NCI-H1436 treated with DMSO at 0.1 percent for 48 hours (cell line): ENCODE data around the gene SDHA.
"Not testable (repeated sequence)": the region's sequence is repeated elsewhere in the genome, so short reads cannot be mapped to it uniquely, and the experiment has no call there.

Experiments used
- DNase-seq: peaks from one replicate; lab custom pipeline; 2025; lab: John Stamatoyannopoulos, UW

SDHA gene

DNA sequence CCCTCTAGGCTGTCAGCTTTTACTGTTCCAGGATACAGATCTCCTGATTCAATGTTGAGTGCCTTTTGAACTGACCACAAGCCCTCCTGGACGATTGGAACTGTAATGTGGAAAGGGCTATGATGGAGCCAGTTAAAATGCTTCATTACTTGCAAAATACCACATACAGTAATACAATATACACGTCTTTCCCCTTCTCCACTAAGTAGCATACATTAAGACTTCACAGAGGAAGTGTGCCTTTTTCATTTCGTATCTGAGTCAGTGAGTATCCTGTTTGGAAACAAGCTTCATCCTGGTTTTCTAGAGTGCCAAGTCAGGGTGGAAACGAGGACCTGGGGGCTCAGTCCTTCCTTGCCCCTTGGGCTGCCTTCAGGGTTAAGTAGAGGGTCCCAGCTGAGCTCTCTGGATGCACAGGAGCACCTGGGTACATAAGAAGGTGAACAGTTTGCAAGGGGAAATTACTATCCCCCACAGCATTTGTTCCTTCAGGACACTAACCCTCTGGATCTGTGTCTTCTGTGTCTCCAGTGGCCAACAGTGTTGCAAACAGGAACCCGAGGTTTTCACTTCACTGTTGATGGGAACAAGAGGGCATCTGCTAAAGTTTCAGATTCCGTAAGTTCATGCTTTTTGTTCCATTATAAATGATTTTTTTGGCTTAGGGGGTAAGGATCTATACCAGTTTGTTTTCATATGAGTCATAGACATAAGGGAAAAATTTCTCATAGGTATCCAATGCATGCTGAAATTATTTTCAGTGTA is 5.0 kb downstream of the SDHA start:
- not testable (repeated sequence) for DNase-seq

DNA sequence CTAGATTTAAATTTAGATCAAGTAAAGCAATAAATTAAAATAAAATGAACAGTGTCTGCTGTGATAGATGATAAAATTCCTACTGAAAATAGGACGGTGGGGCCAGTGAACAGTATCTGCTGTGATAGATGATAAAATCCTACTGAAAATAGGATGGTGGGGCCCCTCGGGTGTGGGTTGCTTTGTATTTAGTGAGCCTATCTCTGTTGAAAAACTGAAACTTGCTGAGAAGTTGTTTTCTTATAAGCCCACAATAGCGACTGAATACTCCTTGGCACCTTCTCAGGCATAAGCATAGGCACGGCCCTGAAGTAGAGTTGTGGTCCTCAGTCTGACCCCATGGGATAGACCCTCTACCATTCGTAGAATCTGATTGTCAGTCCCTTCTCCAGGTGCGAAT is 5.7 kb downstream of the SDHA start:
- DNase-seq, result no peak

GRCh38 chr5:225334-225733 is 7.2 kb downstream of the SDHA start:
- DNase-seq, result no peak

DNA sequence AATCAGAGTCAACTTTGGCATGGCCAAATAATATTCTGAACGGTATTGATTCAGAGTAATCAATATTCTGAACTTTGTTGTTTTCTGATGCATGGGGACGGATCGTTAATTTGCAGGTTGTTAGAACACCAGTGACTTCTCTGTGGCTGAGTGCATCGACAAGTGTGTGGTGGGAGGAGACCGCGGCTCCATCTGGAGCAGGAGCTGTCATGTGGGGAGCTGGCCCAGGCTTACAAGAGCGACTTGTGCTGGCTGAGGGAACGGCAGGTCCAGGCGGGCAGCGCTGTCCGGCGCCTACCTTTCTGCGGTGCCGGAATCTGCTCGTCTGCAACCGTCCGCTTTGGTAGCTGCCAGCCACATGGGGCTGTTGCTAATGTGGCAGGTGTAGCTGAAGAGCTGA is 9.3 kb downstream of the SDHA start:
- DNase-seq, result not testable (repeated sequence)

DNA sequence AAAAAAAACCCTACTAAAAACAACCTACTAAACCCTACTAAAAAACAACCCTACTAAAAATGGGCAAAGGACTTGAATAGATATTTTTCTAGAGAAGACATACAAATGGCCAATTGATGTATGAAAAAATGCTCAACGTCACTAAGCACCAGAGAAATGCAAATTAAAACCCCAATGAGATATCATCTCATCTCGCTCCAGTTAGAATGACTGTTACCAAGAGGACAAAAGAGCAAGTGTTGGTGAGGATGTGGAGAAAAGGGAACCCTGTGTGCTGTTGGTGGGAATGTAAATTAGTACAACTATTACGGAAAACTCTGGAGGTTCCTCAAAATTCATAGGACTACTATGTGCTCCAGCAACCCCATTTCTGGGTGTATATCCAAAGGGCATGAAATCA is 10.8 kb downstream of the SDHA start:
- no peak for DNase-seq

GRCh38 chr5:230711-231110 is 12.6 kb downstream of the SDHA start:
- DNase-seq, result no peak

DNA sequence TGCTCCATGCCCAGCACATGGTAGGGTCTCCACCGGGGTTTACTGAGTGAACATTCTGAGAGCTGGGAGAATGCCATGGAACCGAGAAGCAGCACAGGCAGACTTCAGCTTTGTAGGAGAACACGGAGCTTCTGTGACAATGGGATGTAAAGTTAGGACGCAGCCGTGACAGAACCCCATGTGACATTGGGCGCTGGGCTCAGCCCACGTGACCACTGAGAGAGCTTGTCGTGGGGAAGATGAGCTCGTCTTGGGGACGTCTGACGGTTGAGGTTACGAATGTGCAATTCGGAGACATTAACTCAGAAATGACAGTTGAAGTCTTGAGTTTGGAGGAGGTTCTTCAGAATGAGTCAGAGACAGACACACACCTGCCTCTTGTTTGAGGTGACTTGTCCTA is 13.5 kb downstream of the SDHA start:
- DNase-seq, result no peak

GRCh38 chr5:233426-233825 is 15.3 kb downstream of the SDHA start:
- DNase-seq, result not testable (repeated sequence)

- no peak for DNase-seq
Measured at GRCh38 chr5:234450-234849, 16.3 kb downstream of the SDHA start.

DNA sequence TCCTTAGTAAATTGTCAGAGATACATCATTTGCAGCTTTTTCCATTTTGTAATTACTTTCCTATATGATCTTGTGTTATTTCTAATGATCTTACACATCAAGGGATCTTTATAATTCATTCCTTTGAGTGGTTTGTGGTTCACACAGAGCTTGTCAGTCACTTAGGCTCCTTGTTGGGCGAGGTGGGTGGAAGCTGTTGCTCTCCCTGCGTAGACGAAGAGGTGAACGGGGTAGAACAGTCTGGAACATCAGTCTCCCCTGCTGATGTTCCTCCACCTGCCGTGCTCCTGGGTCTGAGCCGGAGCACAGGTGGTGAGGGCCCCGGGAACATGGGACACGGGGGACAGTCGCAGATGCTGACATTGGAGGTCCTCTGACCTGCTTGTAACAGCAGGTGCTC is 17.4 kb downstream of the SDHA start:
- not testable (repeated sequence) for DNase-seq

DNA sequence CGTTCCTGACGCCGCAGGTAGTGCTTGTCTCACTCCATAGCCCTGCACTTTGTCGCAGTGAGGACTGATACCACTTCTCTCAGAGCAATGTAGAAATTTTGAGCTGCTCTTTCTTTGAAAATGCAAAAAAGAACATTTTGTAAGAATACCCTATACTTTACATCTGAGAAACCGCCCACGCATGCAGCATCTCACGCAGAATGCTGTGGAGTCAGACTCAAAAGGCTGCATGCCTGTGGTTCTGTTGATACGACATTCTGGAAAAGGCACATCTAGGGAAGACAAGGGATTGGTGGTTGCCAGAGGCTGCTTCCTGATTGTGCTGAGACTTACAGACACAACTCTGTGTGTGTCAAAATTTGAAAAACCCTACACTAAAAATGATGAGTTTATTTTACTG is 19.8 kb downstream of the SDHA start:
- not testable (repeated sequence) for DNase-seq

DNA sequence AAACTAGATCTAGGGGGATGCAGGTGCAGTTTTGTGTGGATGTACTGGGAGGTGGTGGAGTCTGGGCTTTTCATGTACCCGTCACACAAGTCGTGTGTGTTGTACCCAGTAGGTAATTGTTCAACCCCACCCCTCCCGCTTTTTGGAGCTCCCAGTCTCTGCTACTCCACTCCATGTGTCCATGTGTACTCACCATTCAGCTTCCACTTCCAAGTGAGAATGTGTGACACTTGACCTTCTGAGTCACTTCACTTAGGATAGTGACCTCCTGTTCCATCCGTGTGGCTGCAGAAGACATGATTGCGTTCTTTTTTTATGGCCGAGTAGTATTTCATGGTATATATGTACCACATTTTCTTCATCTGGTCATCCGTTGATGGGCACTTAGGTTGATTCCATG is 22.4 kb downstream of the SDHA start:
- DNase-seq, result not testable (repeated sequence)

DNA sequence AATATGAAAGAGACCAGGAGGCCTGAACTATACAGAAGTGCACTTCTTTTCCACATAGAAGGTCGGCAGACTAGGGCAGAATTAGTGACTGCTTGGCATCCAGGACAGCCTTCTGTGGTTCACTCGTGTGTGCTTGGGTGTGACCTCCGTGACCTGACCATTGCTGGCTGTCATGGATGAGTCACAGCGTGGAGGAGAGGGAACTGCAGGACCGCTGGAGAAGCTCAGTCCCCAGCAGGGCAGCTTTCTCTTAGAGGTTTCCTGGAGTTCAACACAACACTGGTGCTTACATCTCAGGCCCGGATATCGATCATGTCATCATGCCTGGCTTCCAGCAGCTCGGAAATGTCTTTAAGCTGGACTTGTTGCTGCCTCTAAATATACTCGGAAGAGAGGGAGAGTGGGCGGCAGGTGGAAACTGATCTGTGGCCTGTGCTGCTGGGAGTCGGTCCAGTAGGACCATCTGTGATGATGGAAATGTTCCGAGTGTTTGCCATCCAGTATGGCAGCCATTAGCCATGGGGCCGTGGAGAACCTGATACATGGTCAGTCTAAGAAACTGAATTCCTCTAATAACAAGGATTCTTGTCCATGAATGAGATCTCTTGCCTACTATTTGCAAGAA is 23.0 kb downstream of the SDHA start:
- not testable (repeated sequence) for DNase-seq

DNA sequence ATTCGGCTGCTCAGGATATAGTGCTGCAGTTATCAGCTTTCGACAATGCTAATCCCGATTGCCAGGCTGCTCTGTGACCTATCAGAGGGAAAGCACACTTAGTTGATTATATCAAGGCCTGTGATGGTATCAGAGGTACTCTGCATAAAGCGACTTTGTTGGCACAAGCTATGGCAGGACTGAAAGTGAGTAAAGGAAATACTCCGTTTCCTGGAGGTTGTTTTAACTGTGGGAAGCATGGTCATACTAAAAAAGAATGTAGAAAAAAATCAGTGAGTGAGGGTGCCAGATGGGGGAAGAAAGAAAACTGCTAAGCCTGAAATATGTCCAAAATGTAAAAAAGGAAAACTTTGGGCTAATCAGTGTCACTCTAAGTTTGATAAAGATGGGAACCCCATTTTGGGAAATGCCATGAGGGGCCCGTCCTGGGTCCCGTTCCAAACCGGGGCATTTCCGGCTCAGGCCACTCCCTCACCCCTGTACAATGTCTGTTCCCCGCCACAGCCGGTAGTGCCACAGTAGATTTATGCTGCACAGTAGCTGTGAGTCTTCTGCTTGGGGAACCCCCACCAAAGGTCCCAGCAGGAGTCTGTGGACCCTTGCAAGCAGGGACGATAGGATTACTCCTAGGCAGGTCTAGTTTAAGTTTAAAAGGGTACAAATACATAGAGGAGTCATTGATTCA is 25.7 kb downstream of the SDHA start:
- not testable (repeated sequence) for DNase-seq

- not testable (repeated sequence) for DNase-seq
Measured at GRCh38 chr5:245717-246116, 27.6 kb downstream of the SDHA start.

DNA sequence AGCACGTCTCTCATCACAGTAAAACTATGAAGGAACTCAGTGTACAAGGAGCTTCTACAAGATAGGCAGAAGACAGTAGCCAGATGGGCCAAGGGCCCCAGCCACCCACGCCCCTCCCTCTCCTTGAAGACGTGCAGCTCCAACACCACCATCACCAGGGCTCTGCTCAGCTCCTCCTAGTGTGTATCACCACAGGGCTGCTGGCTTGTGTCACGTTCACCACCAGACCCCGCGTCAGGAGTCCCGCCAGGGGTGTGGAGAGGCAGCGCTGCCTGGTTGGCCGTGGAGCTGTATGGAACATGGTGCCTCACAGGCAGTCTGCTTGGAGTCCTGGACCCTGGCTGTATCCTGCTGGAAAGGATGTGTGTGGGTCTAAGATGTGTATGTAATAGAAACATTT is 32.3 kb downstream of the SDHA start:
- not testable (repeated sequence) for DNase-seq

DNA sequence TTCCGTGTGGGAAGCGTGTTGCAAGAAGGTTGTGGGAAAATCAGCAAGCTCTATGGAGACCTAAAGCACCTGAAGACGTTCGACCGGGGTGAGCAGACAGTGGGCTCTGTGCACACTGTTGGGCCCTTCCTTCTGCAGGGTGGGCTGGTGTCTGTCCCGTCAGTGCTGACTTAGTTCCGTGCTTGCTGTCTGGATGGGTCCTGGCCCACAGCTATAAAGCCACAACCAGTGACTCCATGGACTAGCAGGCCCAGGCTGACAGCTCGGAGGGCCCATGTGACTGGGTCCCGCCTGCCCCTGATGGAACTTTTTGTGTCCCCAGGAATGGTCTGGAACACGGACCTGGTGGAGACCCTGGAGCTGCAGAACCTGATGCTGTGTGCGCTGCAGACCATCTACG is 32.9 kb downstream of the SDHA start:
- not testable (repeated sequence) for DNase-seq

- not testable (repeated sequence) for DNase-seq
Measured at GRCh38 chr5:251538-251937, 33.4 kb downstream of the SDHA start.

GRCh38 chr5:251975-252374 is 33.9 kb downstream of the SDHA start:
- not testable (repeated sequence) for DNase-seq

DNA sequence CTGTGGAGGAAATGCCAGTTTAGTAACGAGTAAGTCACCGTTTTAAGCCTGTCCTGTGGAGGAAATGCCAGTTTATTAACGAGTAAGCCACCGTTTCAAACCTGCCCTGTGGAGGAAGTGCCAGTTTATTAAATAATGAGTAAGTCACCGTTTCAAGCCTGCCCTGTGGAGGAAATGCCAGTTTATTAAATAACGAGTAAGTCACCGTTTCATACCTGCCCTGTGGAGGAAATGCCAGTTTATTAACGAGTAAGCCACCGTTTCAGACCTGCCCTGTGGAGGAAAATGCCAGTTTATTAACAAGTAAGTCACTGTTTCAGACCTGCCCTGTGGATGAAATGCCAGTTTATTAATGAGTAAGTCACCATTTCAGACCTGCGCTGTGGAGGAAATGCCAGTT is 34.4 kb downstream of the SDHA start:
- DNase-seq, result no peak

- DNase-seq, result not testable (repeated sequence)
Measured at GRCh38 chr5:254322-254721, 36.2 kb downstream of the SDHA start.

DNA sequence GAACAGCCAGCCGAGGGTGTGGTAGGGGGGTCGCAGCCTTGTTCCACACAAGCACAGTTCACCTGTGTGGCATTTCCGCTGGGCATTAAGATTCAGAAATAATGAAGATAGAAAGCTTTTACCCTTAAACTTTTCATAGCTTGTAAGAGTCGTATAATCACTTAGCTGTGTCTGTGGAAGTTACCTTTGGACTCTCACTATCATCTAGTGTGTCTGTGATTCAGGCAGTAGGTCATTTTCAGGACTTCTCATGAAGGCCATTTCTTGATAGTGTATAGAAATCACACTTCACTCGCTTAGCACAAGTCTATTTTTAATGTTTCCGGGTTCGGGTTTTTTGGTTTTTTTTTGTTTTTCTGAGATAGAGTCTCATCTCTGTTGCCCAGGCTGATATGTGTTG is 37.0 kb downstream of the SDHA start:
- DNase-seq, result not testable (repeated sequence)

DNA sequence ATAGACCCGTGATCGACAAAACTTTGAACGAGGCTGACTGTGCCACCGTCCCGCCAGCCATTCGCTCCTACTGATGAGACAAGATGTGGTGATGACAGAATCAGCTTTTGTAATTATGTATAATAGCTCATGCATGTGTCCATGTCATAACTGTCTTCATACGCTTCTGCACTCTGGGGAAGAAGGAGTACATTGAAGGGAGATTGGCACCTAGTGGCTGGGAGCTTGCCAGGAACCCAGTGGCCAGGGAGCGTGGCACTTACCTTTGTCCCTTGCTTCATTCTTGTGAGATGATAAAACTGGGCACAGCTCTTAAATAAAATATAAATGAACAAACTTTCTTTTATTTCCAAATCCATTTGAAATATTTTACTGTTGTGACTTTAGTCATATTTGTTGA is 38.2 kb downstream of the SDHA start:
- DNase-seq, result not testable (repeated sequence)
